Neural progenitor cell (in vitro differentiated cells): Measurements from ENCODE around the gene MTMR4.

Experiments used
- EZH2 ChIP-seq: fragments of 200-600 bp; sonication (generic); IDR thresholded peaks from 2 replicates; pipeline ENCODE4 v1.6.1; 2017; ENCODE audit warnings: antibody characterized with exemption, mild to moderate bottlenecking, moderate library complexity
- TF ChIP-seq, protein P1 (sequence below): fragments of 200-600 bp; sonication (generic); IDR thresholded peaks from 2 replicates; pipeline ENCODE4 v1.5.1; 2017; ENCODE audit warnings: antibody characterized with exemption, mild to moderate bottlenecking

DNA sequence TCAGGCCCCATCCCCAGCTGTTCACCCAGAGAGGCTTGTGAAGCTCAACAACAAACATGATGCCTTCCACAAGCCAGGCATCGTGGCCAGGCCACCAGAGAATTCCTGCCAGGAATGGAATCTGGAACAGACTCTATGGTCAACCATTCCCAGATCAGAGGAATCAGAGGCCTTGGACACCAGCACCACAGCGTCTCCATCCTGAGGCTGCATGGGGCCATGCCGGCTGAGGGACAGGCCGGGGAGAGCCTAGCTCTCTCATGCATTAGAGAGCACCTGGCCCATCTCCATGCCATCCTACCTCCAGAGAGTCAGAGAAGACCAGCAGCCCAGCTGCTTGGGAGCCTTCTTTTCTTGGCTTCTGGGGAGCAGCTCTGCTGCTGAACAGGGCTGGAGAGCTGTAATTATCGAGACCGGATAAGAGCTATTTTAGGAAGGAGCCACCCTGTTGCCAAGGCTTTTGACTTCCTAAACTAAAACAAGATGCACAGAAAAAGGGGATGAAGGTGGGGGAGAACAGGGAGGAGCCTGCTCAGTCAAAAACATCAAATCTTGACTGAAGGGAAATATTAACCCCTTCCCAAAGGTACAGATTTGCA is 24.5 kb upstream of the MTMR4 start:
- TF ChIP-seq, protein P1, sequence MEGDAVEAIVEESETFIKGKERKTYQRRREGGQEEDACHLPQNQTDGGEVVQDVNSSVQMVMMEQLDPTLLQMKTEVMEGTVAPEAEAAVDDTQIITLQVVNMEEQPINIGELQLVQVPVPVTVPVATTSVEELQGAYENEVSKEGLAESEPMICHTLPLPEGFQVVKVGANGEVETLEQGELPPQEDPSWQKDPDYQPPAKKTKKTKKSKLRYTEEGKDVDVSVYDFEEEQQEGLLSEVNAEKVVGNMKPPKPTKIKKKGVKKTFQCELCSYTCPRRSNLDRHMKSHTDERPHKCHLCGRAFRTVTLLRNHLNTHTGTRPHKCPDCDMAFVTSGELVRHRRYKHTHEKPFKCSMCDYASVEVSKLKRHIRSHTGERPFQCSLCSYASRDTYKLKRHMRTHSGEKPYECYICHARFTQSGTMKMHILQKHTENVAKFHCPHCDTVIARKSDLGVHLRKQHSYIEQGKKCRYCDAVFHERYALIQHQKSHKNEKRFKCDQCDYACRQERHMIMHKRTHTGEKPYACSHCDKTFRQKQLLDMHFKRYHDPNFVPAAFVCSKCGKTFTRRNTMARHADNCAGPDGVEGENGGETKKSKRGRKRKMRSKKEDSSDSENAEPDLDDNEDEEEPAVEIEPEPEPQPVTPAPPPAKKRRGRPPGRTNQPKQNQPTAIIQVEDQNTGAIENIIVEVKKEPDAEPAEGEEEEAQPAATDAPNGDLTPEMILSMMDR, result no peak
- TF ChIP-seq EZH2, result no peak
